Measurements from ENCODE around the gene EMID1.

EMID1 gene

GRCh38 chr22:29269230-29269604 lies 63.5 kb downstream of the EMID1 start:
- peaks cover 6% of the 10 kb centered on the region for H3K27me3 ChIP-seq (ENCODE audit: insufficient read depth, low read length, poor library complexity, severe bottlenecking)
- H3K9me2 ChIP-seq (replicated peaks; ENCODE audit: low read depth, low read length) = no peaks in the 10 kb centered on the region
- H3K4me1 ChIP-seq (ENCODE audit: insufficient read depth, low read length, poor library complexity, severe bottlenecking) = peaks cover 63% of the 10 kb centered on the region
- peak overlapping the region; percentile 94 for H3K4me3 ChIP-seq (ENCODE audit: low read length, poor library complexity, severe bottlenecking)
- H3K4me2 ChIP-seq (ENCODE audit: low read depth, low read length, poor library complexity, severe bottlenecking) = peak overlapping the region; percentile 100
- H3K79me2 ChIP-seq (ENCODE audit: insufficient read depth, low read length) = peaks cover 91% of the 10 kb centered on the region
- no peaks in the 10 kb centered on the region for H3K9me3 ChIP-seq (ENCODE audit: insufficient read depth, low read depth, low read length)
- TF ChIP-seq EZH2phosphoT487 (IDR thresholded peaks at IDR 0.05; ENCODE audit: borderline replicate concordance) = no peak
- no peak for TF ChIP-seq CTCF (conservative IDR thresholded peaks at IDR 0.05; ENCODE audit: low read length)
- peaks cover 64% of the 10 kb centered on the region for H4K20me1 ChIP-seq (ENCODE audit: insufficient read depth, low read length, poor library complexity, severe bottlenecking)
- H3K36me3 ChIP-seq (ENCODE audit: insufficient read depth, low read length) = peaks cover 31% of the 10 kb centered on the region
- no peaks in the 10 kb centered on the region for H3F3A ChIP-seq (ENCODE audit: low read depth)
- H2AFZ ChIP-seq (ENCODE audit: low read length) = no peak overlapping the region
- H3K9ac ChIP-seq (ENCODE audit: low read depth, low read length, poor library complexity, severe bottlenecking) = peak overlapping the region; percentile 99

GRCh38 chr22:29269731-29270474 lies 64.2 kb downstream of the EMID1 start:
- peaks cover 71% of the 10 kb centered on the region for H4K20me1 ChIP-seq (ENCODE audit: insufficient read depth, low read length, poor library complexity, severe bottlenecking)
- H3K27me3 ChIP-seq (ENCODE audit: insufficient read depth, low read length, poor library complexity, severe bottlenecking) = peaks cover 6% of the 10 kb centered on the region
- no peak for TF ChIP-seq CTCF (conservative IDR thresholded peaks at IDR 0.05; ENCODE audit: low read length)
- TF ChIP-seq EZH2phosphoT487 (IDR thresholded peaks at IDR 0.05; ENCODE audit: borderline replicate concordance) = no peak
- peak overlapping the region; percentile 99 for H3K9ac ChIP-seq (ENCODE audit: low read depth, low read length, poor library complexity, severe bottlenecking)
- H2AFZ ChIP-seq (ENCODE audit: low read length) = no peak overlapping the region
- peak overlapping the region; percentile 100 for H3K4me2 ChIP-seq (ENCODE audit: low read depth, low read length, poor library complexity, severe bottlenecking)
- H3K79me2 ChIP-seq (ENCODE audit: insufficient read depth, low read length) = peaks cover 98% of the 10 kb centered on the region
- H3K9me2 ChIP-seq (replicated peaks; ENCODE audit: low read depth, low read length) = no peaks in the 10 kb centered on the region
- peaks cover 35% of the 10 kb centered on the region for H3K36me3 ChIP-seq (ENCODE audit: insufficient read depth, low read length)
- no peaks in the 10 kb centered on the region for H3K9me3 ChIP-seq (ENCODE audit: insufficient read depth, low read depth, low read length)
- H3K4me3 ChIP-seq (ENCODE audit: low read length, poor library complexity, severe bottlenecking) = peak overlapping the region; percentile 94
- H3K4me1 ChIP-seq (ENCODE audit: insufficient read depth, low read length, poor library complexity, severe bottlenecking) = peaks cover 70% of the 10 kb centered on the region
- H3F3A ChIP-seq (ENCODE audit: low read depth) = no peaks in the 10 kb centered on the region

GRCh38 chr22:29270475-29271271 lies 65.0 kb downstream of the EMID1 start:
- Histone ChIP-seq H3K27me3 (ENCODE audit: insufficient read depth, low read length, poor library complexity, severe bottlenecking) (peaks cover 6% of the 10 kb centered on the region), H3K4me3 (ENCODE audit: low read length, poor library complexity, severe bottlenecking) (peak overlapping the region; percentile 94), H3K9me3 (ENCODE audit: insufficient read depth, low read depth, low read length) (no peaks in the 10 kb centered on the region), H3K4me2 (ENCODE audit: low read depth, low read length, poor library complexity, severe bottlenecking) (peak overlapping the region; percentile 100), H2AFZ (ENCODE audit: low read length) (no peak overlapping the region), H3K79me2 (ENCODE audit: insufficient read depth, low read length) (peaks cover 99% of the 10 kb centered on the region), H3K9me2 (replicated peaks; ENCODE audit: low read depth, low read length) (no peaks in the 10 kb centered on the region), H3K36me3 (ENCODE audit: insufficient read depth, low read length) (peaks cover 42% of the 10 kb centered on the region), H4K20me1 (ENCODE audit: insufficient read depth, low read length, poor library complexity, severe bottlenecking) (peaks cover 78% of the 10 kb centered on the region), H3F3A (ENCODE audit: low read depth) (no peaks in the 10 kb centered on the region), H3K4me1 (ENCODE audit: insufficient read depth, low read length, poor library complexity, severe bottlenecking) (peaks cover 77% of the 10 kb centered on the region), H3K9ac (ENCODE audit: low read depth, low read length, poor library complexity, severe bottlenecking) (peak overlapping the region; percentile 99)
- no peak for TF ChIP-seq EZH2phosphoT487 (IDR thresholded peaks at IDR 0.05; ENCODE audit: borderline replicate concordance)
- TF ChIP-seq CTCF (conservative IDR thresholded peaks at IDR 0.05; ENCODE audit: low read length) = no peak

Data from Loucy (cell line).